CD4-positive, alpha-beta T cell (primary cell): ENCODE measurements around the gene PHETA2. TPM values are rescaled to one million over a fixed set of nuclear protein-coding genes. Genes with fewer than 3 reads are reported as not detected.
"Not testable (repeated sequence)": the region's sequence is repeated elsewhere in the genome, so short reads cannot be mapped to it uniquely, and the experiment has no call there.

Experiments used
- ATAC-seq: fragments of 200-7000 bp; cut with Tn5 transposase; one replicate; pipeline ENCODE4 v1.10.0; 2022; ENCODE audit warnings: mild to moderate bottlenecking; ENCODE audit not compliant: poor library complexity
- CTCF ChIA-PET: fragments of 350-600 bp; sonication (Branson Sonifier 250); formaldehyde crosslinking; loops from one replicate; lab custom pipeline; 2021; ENCODE audit warnings: antibody characterized with exemption, inconsistent platforms; lab: Charles Lee
- POLR2A ChIA-PET: fragments of 350-600 bp; sonication (Branson Sonifier 250); formaldehyde crosslinking; loops from one replicate; lab custom pipeline; 2021; ENCODE audit warnings: antibody characterized with exemption, inconsistent platforms; lab: Charles Lee
- DNase-seq, 14 experiments: peaks; one replicate each; pipeline ENCODE4 v3.0.0-alpha.2; 2013 to 2020; ENCODE audit warnings: mixed read lengths in 2 of 14
- H3K27ac ChIP-seq, 2 donors: one replicate each; pipeline versions ENCODE4 v1.5.1 to v1.7.0; 2013; ENCODE audit warnings: low read length in 2 of 2, low read depth in 1 of 2, mild to moderate bottlenecking in 1 of 2
- H3K27me3 ChIP-seq, 2 experiments: 1 replicate in 1 of 2; 2 replicates in 1 of 2; pipeline versions ENCODE4 v1.6.1 to v1.7.0; 2013; ENCODE audit warnings: low read length in 2 of 2, control low read depth in 1 of 2, mild to moderate bottlenecking in 1 of 2, moderate library complexity in 1 of 2; ENCODE audit not compliant: insufficient read depth in 2 of 2, control insufficient read depth in 1 of 2
- H3K36me3 ChIP-seq: one replicate; pipeline ENCODE4 v1.6.1; 2013; ENCODE audit warnings: low read length, control low read depth; ENCODE audit not compliant: insufficient read depth
- H3K4me1 ChIP-seq: one replicate; pipeline ENCODE4 v1.6.1; 2013; ENCODE audit warnings: low read length, control low read depth; ENCODE audit not compliant: insufficient read depth
- H3K4me3 ChIP-seq: one replicate; pipeline ENCODE4 v1.5.1; 2013; ENCODE audit warnings: mild to moderate bottlenecking, low read length, moderate library complexity
- H3K9me3 ChIP-seq, 2 experiments: 1 replicate in 1 of 2; 2 replicates in 1 of 2; pipeline versions ENCODE4 v1.6.1 to v1.7.0; 2013; ENCODE audit warnings: low read length in 2 of 2, mild to moderate bottlenecking in 2 of 2, control low read depth in 1 of 2, moderate library complexity in 1 of 2; ENCODE audit not compliant: control insufficient read depth in 1 of 2, insufficient read depth in 1 of 2
- H3K27ac Mint-ChIP-seq: one replicate; pipeline ENCODE4 v1.8.0; 2020; ENCODE audit warnings: mixed read lengths
- H3K27me3 Mint-ChIP-seq: one replicate; pipeline ENCODE4 v1.8.0; 2021; ENCODE audit warnings: mixed read lengths
- H3K36me3 Mint-ChIP-seq: one replicate; pipeline ENCODE4 v1.8.0; 2021; ENCODE audit warnings: low read depth, mixed read lengths
- H3K4me1 Mint-ChIP-seq: one replicate; pipeline ENCODE4 v1.8.0; 2021; ENCODE audit warnings: low read depth, mixed read lengths
- H3K4me3 Mint-ChIP-seq: one replicate; pipeline ENCODE4 v1.8.0; 2020; ENCODE audit warnings: mild to moderate bottlenecking, mixed read lengths
- H3K9me3 Mint-ChIP-seq: one replicate; pipeline ENCODE4 v1.8.0; 2020; ENCODE audit warnings: mixed read lengths
- CTCF ChIP-seq: fragments of 200-600 bp; IDR thresholded peaks from one replicate; pipeline ENCODE4 v1.8.0; 2022; ENCODE audit warnings: antibody characterized with exemption, mild to moderate bottlenecking
- intact Hi-C, 2 experiments: fragments of 100-400 bp; cut with DNase I in 1 of 2; cut with micrococcal nuclease in 1 of 2; formaldehyde crosslinking; loops; one replicate each; pipeline versions ENCODE4 v1.15.1 to v1.9.0; 2023 to 2025; cut with DNase I, micrococcal nuclease
- total RNA-seq, 174 experiments: library from RNA in 2 of 174; stranded (reverse) in 2 of 174; gene quantifications; one replicate each; pipeline ENCODE4 v1.2.3 and lab custom pipeline; 2021 to 2026

The PHETA2 gene
- total RNA-seq, 2 experiments from 2014 or later, result 0.27 to 0.42 TPM

- Mint-ChIP-seq H3K4me1 (peaks cover 43% of the 10 kb centered on the region), H3K4me3 (no peak overlapping the region), H3K9me3 (peaks cover 3% of the 10 kb centered on the region), H3K27ac (no peak overlapping the region), H3K36me3 (peaks cover 18% of the 10 kb centered on the region), H3K27me3 (no peaks in the 10 kb centered on the region)
- Histone ChIP-seq H3K36me3 (no peaks in the 10 kb centered on the region), H3K27ac (no peak overlapping the region), H3K9me3 (peaks cover 11 to 17% of the 10 kb centered on the region in 2 experiments), H3K27me3 (no peaks in the 10 kb centered on the region), H3K4me1 (peaks cover 23% of the 10 kb centered on the region), H3K4me3 (no peak overlapping the region)
- intact Hi-C loops, result no loop called here
- DNase-seq, result no peak
- no peak for ATAC-seq
- CTCF ChIA-PET, result interaction anchor here (0.9 kb wide), 2 partner anchors 26 to 48 kb away, joined by 3 to 5 read pairs; partner anchors contain the start of gene NDUFA6
- no peak for TF ChIP-seq CTCF
- POLR2A ChIA-PET, result interaction anchor here (0.9 to 1.0 kb wide), 3 partner anchors 25 to 27 kb away, joined by 3 read pairs; partner anchors contain the start of gene NDUFA6
Measured at GRCh38 chr22:42116848-42117424, 42.9 kb downstream of the PHETA2 start.

DNA sequence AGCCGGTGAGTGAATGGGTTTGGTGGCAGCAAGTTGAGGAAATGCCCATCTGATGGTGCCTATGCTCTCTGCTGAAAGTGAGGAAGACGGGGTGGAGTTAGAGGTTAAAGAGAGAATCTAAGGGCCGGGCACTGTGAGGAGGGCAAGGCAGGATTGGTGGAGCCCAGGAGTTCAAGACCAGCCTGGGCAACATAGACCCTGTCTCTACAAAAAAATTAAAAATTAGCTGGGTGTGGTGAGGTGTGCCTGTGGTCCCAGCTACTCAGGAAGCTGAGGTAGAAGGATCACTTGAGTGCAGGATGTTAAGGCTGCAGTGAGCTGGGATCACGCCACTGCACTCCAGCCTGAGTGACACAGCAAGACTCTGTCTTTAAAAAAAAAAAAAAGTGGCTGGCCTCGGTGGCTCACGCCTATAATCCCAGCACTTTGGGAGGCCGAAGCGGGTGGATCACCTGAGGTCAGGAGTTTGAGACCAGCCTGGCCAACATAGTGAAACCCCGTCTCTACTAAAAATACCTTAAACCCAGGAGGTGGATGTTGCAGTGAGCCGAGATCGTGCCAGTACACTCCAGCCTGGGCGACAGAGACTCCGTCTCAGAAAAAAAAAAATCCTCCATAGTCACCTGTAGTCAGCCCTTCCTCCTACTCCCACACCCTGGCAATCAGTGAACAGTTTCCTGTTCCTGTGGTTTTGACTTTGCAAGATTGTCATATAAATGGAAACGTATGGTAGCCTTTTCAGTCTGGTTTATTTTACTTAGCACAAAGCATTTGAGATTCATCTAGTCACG, 46.4 kb downstream of the PHETA2 start:
- intact Hi-C loops, result loop anchor here in 1 of 2 experiments (2.0 kb wide), 1 partner anchor 122 kb away; the partner anchor contains the start of gene WBP2NL
- peak overlapping the region in 1 of 2 donors; percentile 45 for H3K27ac ChIP-seq
- peak overlapping the region; percentile 45 for H3K4me3 ChIP-seq
- not testable (repeated sequence) for H3K9me3 Mint-ChIP-seq, H3K36me3 ChIP-seq, H3K27me3 Mint-ChIP-seq, H3K9me3 ChIP-seq, H3K27me3 ChIP-seq
- CTCF ChIA-PET, result interaction anchor here (0.7 to 3.5 kb wide), 2 partner anchors 30 to 163 kb away, joined by 3 to 12 read pairs; partner anchors contain the start of gene NDUFA6
- H3K36me3 Mint-ChIP-seq, result peaks cover 10% of the 10 kb centered on the region
- ATAC-seq, result peak; percentile 93
- peak overlapping the region; percentile 84 for H3K4me3 Mint-ChIP-seq
- DNase-seq, result peak in 7 of 14 experiments; percentile 10 to 78 (median 54)
- peaks cover 24% of the 10 kb centered on the region for H3K4me1 ChIP-seq
- peak overlapping the region; percentile 75 for H3K27ac Mint-ChIP-seq
- POLR2A ChIA-PET, result interaction anchor here (1.2 to 1.3 kb wide), 3 partner anchors 29 to 323 kb away, joined by 3 to 6 read pairs (median 5); partner anchors contain the start of gene NDUFA6
- peaks cover 50% of the 10 kb centered on the region for H3K4me1 Mint-ChIP-seq

GRCh38 chr22:42123529-42123928, 49.5 kb downstream of the PHETA2 start:
- H3K27ac ChIP-seq, H3K27me3 ChIP-seq, ATAC-seq, intact Hi-C loops, H3K27me3 Mint-ChIP-seq, DNase-seq, H3K4me3 ChIP-seq, H3K36me3 Mint-ChIP-seq, H3K9me3 ChIP-seq, H3K36me3 ChIP-seq, H3K9me3 Mint-ChIP-seq, CTCF ChIA-PET, H3K27ac Mint-ChIP-seq, POLR2A ChIA-PET, H3K4me3 Mint-ChIP-seq: not testable (repeated sequence)
- H3K4me1 ChIP-seq, result peaks cover 24% of the 10 kb centered on the region
- peaks cover 41% of the 10 kb centered on the region for H3K4me1 Mint-ChIP-seq

DNA sequence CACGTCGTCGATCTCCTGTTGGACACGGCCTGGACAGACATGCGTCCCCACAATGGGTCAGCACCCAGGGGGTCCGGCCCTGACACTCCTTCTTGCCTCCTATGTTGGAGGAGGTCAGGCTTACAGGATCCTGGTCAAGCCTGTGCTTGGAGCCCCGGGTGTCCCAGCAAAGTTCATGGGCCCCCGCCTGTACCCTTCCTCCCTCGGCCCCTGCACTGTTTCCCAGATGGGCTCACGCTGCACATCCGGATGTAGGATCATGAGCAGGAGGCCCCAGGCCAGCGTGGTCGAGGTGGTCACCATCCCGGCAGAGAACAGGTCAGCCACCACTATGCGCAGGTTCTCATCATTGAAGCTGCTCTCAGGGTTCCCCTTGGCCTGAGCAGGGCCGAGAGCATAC, 53.6 kb downstream of the PHETA2 start:
- Mint-ChIP-seq H3K9me3 (no peaks in the 10 kb centered on the region), H3K27ac (no peak overlapping the region), H3K4me3 (no peak overlapping the region), H3K27me3 (no peaks in the 10 kb centered on the region), H3K4me1 (peaks cover 3% of the 10 kb centered on the region), H3K36me3 (no peaks in the 10 kb centered on the region)
- POLR2A ChIA-PET, result no interaction called here
- Histone ChIP-seq H3K9me3 (peaks cover 0 to 6% of the 10 kb centered on the region in 2 experiments), H3K36me3 (no peaks in the 10 kb centered on the region), H3K27ac (no peak overlapping the region), H3K27me3 (no peaks in the 10 kb centered on the region), H3K4me3 (no peak overlapping the region), H3K4me1 (no peaks in the 10 kb centered on the region)
- CTCF ChIA-PET, result no interaction called here
- DNase-seq, result no peak
- ATAC-seq, result no peak
- TF ChIP-seq CTCF, result no peak
- intact Hi-C loops, result no loop called here

DNA sequence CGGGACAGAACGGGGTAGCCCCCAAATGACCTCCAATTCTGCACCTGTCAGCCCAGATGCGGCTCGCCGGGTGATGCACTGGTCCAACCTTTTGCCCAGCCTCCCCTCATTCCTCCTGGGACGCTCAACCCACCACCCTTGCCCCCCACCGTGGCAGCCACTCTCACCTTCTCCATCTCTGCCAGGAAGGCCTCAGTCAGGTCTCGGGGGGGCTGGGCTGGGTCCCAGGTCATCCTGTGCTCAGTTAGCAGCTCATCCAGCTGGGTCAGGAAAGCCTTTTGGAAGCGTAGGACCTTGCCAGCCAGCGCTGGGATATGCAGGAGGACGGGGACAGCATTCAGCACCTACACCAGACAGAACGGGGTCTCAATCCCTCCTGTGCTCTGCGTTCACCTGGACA, 54.0 kb downstream of the PHETA2 start:
- H3K36me3 Mint-ChIP-seq, DNase-seq, H3K27me3 ChIP-seq, H3K27ac ChIP-seq, POLR2A ChIA-PET, ATAC-seq, H3K4me3 ChIP-seq, CTCF ChIA-PET, H3K4me3 Mint-ChIP-seq, H3K9me3 Mint-ChIP-seq, H3K27ac Mint-ChIP-seq, intact Hi-C loops, H3K4me1 ChIP-seq, H3K4me1 Mint-ChIP-seq, H3K36me3 ChIP-seq, H3K9me3 ChIP-seq, H3K27me3 Mint-ChIP-seq: not testable (repeated sequence)
